Keratinocyte (primary cell): ENCODE results near the gene KDM8.

Experiments
- EZH2 ChIP-seq: IDR thresholded peaks from one replicate; pipeline ENCODE4 v1.6.1; 2012; ENCODE audit warnings: inconsistent platforms, mild to moderate bottlenecking, low read length, moderate library complexity
- TF ChIP-seq, protein P1 (sequence below), 3 experiments: IDR thresholded peaks in 1 of 3; conservative IDR thresholded peaks in 1 of 3; optimal IDR thresholded peaks in 1 of 3; 2 replicates in 2 of 3; 3 replicates in 1 of 3; pipeline versions ENCODE3 to v1.5.1; 2011; ENCODE audit warnings: low read length in 3 of 3, mild to moderate bottlenecking in 3 of 3, moderate library complexity in 2 of 3, control low read depth in 1 of 3, inconsistent platforms in 1 of 3; ENCODE audit not compliant: insufficient read depth in 2 of 3; ENCODE audit errors: extremely low read depth in 1 of 3

DNA sequence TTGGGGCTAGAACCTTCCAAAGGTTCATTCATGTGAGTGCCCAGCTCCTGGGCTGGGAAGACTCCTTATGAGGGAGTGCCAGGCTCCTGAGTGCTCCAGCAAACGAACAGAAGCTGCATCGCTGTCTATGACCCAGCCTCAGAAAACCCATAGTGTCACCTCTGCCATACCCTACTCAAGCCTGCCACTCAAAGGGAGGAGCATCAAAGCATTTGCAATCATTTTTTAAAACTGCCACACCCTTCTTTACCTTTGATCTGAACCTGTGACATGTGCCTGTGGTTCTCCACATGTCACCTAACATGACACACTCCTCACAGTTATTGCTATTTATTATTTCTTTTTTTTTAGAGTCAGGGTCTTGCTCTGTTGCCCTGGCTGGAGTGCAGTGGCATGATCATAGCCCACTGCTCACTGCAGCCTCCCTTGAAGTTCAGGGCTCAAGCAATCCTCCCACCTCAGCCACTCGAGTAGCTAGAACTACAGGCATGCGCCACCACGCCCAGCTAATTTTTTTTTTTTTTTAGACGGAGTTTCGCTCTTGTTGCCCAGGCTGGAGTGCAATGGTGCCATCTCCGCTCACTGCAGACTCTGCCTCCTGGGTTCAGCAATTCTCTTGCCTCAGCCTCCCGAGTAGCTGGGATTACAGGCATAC is 7.3 kb upstream of the KDM8 start:
- TF ChIP-seq, protein P1, sequence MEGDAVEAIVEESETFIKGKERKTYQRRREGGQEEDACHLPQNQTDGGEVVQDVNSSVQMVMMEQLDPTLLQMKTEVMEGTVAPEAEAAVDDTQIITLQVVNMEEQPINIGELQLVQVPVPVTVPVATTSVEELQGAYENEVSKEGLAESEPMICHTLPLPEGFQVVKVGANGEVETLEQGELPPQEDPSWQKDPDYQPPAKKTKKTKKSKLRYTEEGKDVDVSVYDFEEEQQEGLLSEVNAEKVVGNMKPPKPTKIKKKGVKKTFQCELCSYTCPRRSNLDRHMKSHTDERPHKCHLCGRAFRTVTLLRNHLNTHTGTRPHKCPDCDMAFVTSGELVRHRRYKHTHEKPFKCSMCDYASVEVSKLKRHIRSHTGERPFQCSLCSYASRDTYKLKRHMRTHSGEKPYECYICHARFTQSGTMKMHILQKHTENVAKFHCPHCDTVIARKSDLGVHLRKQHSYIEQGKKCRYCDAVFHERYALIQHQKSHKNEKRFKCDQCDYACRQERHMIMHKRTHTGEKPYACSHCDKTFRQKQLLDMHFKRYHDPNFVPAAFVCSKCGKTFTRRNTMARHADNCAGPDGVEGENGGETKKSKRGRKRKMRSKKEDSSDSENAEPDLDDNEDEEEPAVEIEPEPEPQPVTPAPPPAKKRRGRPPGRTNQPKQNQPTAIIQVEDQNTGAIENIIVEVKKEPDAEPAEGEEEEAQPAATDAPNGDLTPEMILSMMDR (optimal IDR thresholded peaks at IDR 0.05 in 1 of 3, IDR thresholded peaks at IDR 0.05 in 1 of 3, conservative IDR thresholded peaks at IDR 0.05 in 1 of 3; ENCODE audit: extremely low read depth in 1 of 3, insufficient read depth in 2 of 3, low read length in 3 of 3) = no peak
- no peak for TF ChIP-seq EZH2
